Measurements from ENCODE around the gene DUSP5. TPM values are rescaled to one million over a fixed set of nuclear protein-coding genes. Genes with fewer than 3 reads are reported as not detected.
A peak's percentile ranks its signal among the peaks of the same experiment; 100 is the strongest.

The DUSP5 gene
- total and polyA plus RNA-seq, 10 of the 15 experiments (the other 5 are each of a cell fraction or from before 2014, with no cell fraction given), result 2.1 to 95.9 (median 23.4) TPM

GRCh38 chr10:110546499-110547110 is 48.9 kb downstream of the DUSP5 start:
- POLR2A ChIA-PET, result interaction anchor here (0.6 to 3.1 kb wide), 13 partner anchors 14 to 241 kb away, joined by 3 to 19 read pairs (median 4); no protein-coding TSS in a partner anchor
- intact Hi-C loops (cut with micrococcal nuclease; ENCODE audit: unreplicated experiment), result loop anchor here (1.0 kb wide), 4 partner anchors 47 to 235 kb away; no protein-coding TSS in a partner anchor

More at GRCh38 chr10:110546499-110547110, 48.9 kb downstream of the DUSP5 start:
- RAD21 ChIA-PET (ENCODE audit: unreplicated experiment), result interaction anchor here (0.6 to 8.2 kb wide), 34 partner anchors 10 to 255 kb away, joined by 3 to 151 read pairs (median 5); partner anchors contain the start of gene SMNDC1
- H3K4me2 ChIP-seq (ENCODE audit: control insufficient read depth, insufficient read depth), result peak overlapping the region; percentile 47; the same call in 1 of the 2 replicates
- H3K27me3 ChIP-seq (replicated peaks in 1 of 2; ENCODE audit: control insufficient read depth in 2 of 2, insufficient read depth in 2 of 2, low read length in 1 of 2), result peaks cover 0 to 2% of the 10 kb centered on the region in 2 experiments; a peak in 1 of 4 replicates
- TF ChIP-seq TCF7 (IDR thresholded peaks at IDR 0.05; ENCODE audit: borderline replicate concordance) (no peak), ZBTB11 (CRISPR knock-in tag; IDR thresholded peaks at IDR 0.05) (no peak), STAT3 (IDR thresholded peaks at IDR 0.05; ENCODE audit: low read depth, low read length) (no peak), EGR1 (IDR thresholded peaks at IDR 0.05; ENCODE audit: borderline replicate concordance in 1 of 2, low read depth in 2 of 2, low read length in 2 of 2) (no peak), POLR2AphosphoS5 (IDR thresholded peaks at IDR 0.05; ENCODE audit: low read length) (no peak), USF2 (IDR thresholded peaks at IDR 0.05; ENCODE audit: borderline replicate concordance, low read depth, low read length) (no peak), POU2F2 (IDR thresholded peaks at IDR 0.05; ENCODE audit: borderline replicate concordance, low read depth, low read length) (no peak), ZNF24 (IDR thresholded peaks at IDR 0.05) (0 out of 2 replicates have a peak, but pooled peaks have one; percentile 65), BMI1 (IDR thresholded peaks at IDR 0.05; ENCODE audit: borderline replicate concordance) (no peak)
- no peaks in the 10 kb centered on the region for H3K79me2 ChIP-seq (ENCODE audit: control insufficient read depth, insufficient read depth, low read length)
- CTCF ChIA-PET, result interaction anchor here (0.5 to 9.8 kb wide), 49 partner anchors 8 to 254 kb away, joined by 3 to 191 read pairs (median 4); partner anchors contain the start of gene SMNDC1
- H3K9ac ChIP-seq (ENCODE audit: control insufficient read depth, insufficient read depth, low read length), result no peak overlapping the region; the same call in 1 of the 2 replicates
- peaks cover 5% of the 10 kb centered on the region; the same call in 1 of the 2 replicates for H3K4me1 ChIP-seq (ENCODE audit: control insufficient read depth, insufficient read depth, low read length)
- no peak overlapping the region for H3K4me3 ChIP-seq
- H4K20me1 ChIP-seq (ENCODE audit: control insufficient read depth, insufficient read depth), result no peaks in the 10 kb centered on the region
- SMC1A ChIA-PET (ENCODE audit: uncharacterized antibody, unreplicated experiment), result interaction anchor here (0.7 to 10.2 kb wide), 41 partner anchors 11 to 253 kb away, joined by 3 to 191 read pairs (median 5); partner anchors contain the start of gene SMNDC1
- ATAC-seq (peak; percentile 47), DNase-seq (ENCODE audit: low read depth, low spot score) (no peak), FAIRE-seq (peak; percentile 47)
- no peaks in the 10 kb centered on the region for H3K9me3 ChIP-seq (replicated peaks; ENCODE audit: control insufficient read depth, insufficient read depth, low read length)
- H3K27ac ChIP-seq (ENCODE audit: control insufficient read depth, insufficient read depth), result no peak overlapping the region
- in situ Hi-C loops (cut with MboI), result loop anchor here (5.0 kb wide), 2 partner anchors 194 to 234 kb away; no protein-coding TSS in a partner anchor
- WGBS (ENCODE audit: insufficient coverage, insufficient replicate concordance, low lambda C conversion rate, missing lambda C conversion rate), result 40% methylated on average over 7 of the region's 7 CpGs
- H3K36me3 ChIP-seq (ENCODE audit: control insufficient read depth in 2 of 2, insufficient read depth in 2 of 2, low read length in 1 of 2), result no peaks in the 10 kb centered on the region
- peak overlapping the region; percentile 37 for H2AFZ ChIP-seq (ENCODE audit: control insufficient read depth, low read depth, low read length)
- no TSS peak for BruUV-seq (replicated peaks)
